Thyroid gland (tissue), 4 donors: ENCODE results near the gene DLK2. TPM values are rescaled to one million over a fixed set of nuclear protein-coding genes. Genes with fewer than 3 reads are reported as not detected.

ENCODE experiments used
- DNase-seq, 2 donors: peaks; one replicate each; pipeline ENCODE4 v3.0.0-alpha.2; 2019
- H3K27ac ChIP-seq, 3 donors: fragments of 200-600 bp; sonication (generic); 1 replicate in 2 of 3; 2 replicates in 1 of 3; pipeline ENCODE4 v1.5.1; 2016 to 2019; ENCODE audit warnings: mild to moderate bottlenecking in 1 of 3, moderate library complexity in 1 of 3
- H3K27me3 ChIP-seq: fragments of 200-600 bp; sonication (generic); one replicate; pipeline ENCODE4 v1.5.1; 2019
- H3K36me3 ChIP-seq, 2 donors: fragments of 200-600 bp; sonication (generic); one replicate each; pipeline ENCODE4 v1.5.1; 2016 to 2019
- H3K4me1 ChIP-seq, 2 donors: fragments of 200-600 bp; sonication (generic); one replicate each; pipeline ENCODE4 v1.5.1; 2017 to 2019
- H3K4me3 ChIP-seq, 3 donors: fragments of 200-600 bp; sonication (generic); replicated peaks in 1 of 3; 1 replicate in 2 of 3; 2 replicates in 1 of 3; pipeline ENCODE4 v1.5.1; 2016; ENCODE audit warnings: mild to moderate bottlenecking in 1 of 3
- H3K9me3 ChIP-seq: fragments of 200-600 bp; sonication (generic); one replicate; pipeline ENCODE4 v1.5.1; 2017
- CTCF ChIP-seq, 6 experiments: fragments of 200-600 bp in 3 of 6; fragments of 450-650 bp in 3 of 6; sonication (generic) in 3 of 6; IDR thresholded peaks; one replicate each; pipeline ENCODE4 v1.5.1; 2016 to 2019; ENCODE audit warnings: antibody characterized with exemption in 6 of 6, mild to moderate bottlenecking in 2 of 6, inconsistent platforms in 1 of 6, moderate library complexity in 1 of 6
- POLR2A ChIP-seq, 2 donors: fragments of 450-650 bp; IDR thresholded peaks; one replicate each; pipeline ENCODE4 v1.6.1; 2017; ENCODE audit warnings: antibody characterized with exemption in 2 of 2, mild to moderate bottlenecking in 2 of 2, moderate library complexity in 1 of 2
- WGBS, 2 donors: methylation state at CpG; one replicate each; pipeline ENCODE4 v1.1.5; 2017; 5-methylcytosine and 5-hydroxymethylcytosine counted together
- intact Hi-C: fragments of 100-400 bp; cut with DNase I; formaldehyde crosslinking; loops from one replicate; pipeline ENCODE4 v1.15.1; 2023
- total RNA-seq, 4 donors: library from RNA; depleted of rRNA; stranded (reverse); fragments of >200 nt; gene quantifications; one replicate each; pipeline ENCODE4 v1.2.3, GENCODE V29; 2016

The DLK2 gene
- total RNA-seq, 4 donors from 2014 or later = 0.89 to 1.3 (median 1.3) TPM; not detected in 1

- Histone ChIP-seq H3K9me3 (no peaks in the 10 kb centered on the region), H3K4me1 (peaks cover 5 to 17% of the 10 kb centered on the region in 2 donors), H3K4me3 (no peak overlapping the region), H3K27ac (no peak overlapping the region), H3K36me3 (peaks cover 35 to 51% of the 10 kb centered on the region in 2 donors), H3K27me3 (peaks cover 9% of the 10 kb centered on the region)
- WGBS, 2 donors = 91 to 95% methylated on average over 8 of the region's 8 CpGs
- DNase-seq = no peak
- intact Hi-C loops = no loop called here
- no peak for TF ChIP-seq POLR2A (IDR thresholded peaks at IDR 0.05)
Measured at GRCh38 chr6:43451939-43452338, 3.4 kb downstream of the DLK2 start.

- Histone ChIP-seq H3K27ac (no peak overlapping the region), H3K4me1 (peaks cover 5 to 17% of the 10 kb centered on the region in 2 donors), H3K4me3 (no peak overlapping the region), H3K9me3 (no peaks in the 10 kb centered on the region), H3K36me3 (peaks cover 35 to 51% of the 10 kb centered on the region in 2 donors), H3K27me3 (peaks cover 4% of the 10 kb centered on the region)
- intact Hi-C loops = no loop called here
- no peak for TF ChIP-seq CTCF (IDR thresholded peaks at IDR 0.05)
- no peak for TF ChIP-seq POLR2A (IDR thresholded peaks at IDR 0.05)
- 83 to 85% methylated on average over 4 of the region's 4 CpGs for WGBS, 2 donors
- DNase-seq = no peak
Measured at GRCh38 chr6:43451348-43451747, 4.0 kb downstream of the DLK2 start.

- Histone ChIP-seq H3K4me3 (no peak overlapping the region), H3K9me3 (no peaks in the 10 kb centered on the region), H3K27me3 (no peaks in the 10 kb centered on the region), H3K27ac (no peak overlapping the region), H3K4me1 (peaks cover 5 to 12% of the 10 kb centered on the region in 2 donors), H3K36me3 (peaks cover 40 to 57% of the 10 kb centered on the region in 2 donors)
- intact Hi-C loops = no loop called here
- 96% methylated on average over 13 of the region's 13 CpGs; no CpG with 5 or more reads in 1 of the 2 donors for WGBS, 2 donors
- TF ChIP-seq CTCF (IDR thresholded peaks at IDR 0.05) (no peak), POLR2A (IDR thresholded peaks at IDR 0.05) (no peak)
- no peak for DNase-seq
Measured at GRCh38 chr6:43450699-43451131, 4.6 kb downstream of the DLK2 start.

- Histone ChIP-seq H3K27ac (no peak overlapping the region), H3K4me1 (no peaks in the 10 kb centered on the region), H3K4me3 (no peak overlapping the region), H3K36me3 (peaks cover 48 to 71% of the 10 kb centered on the region in 2 donors), H3K27me3 (no peaks in the 10 kb centered on the region), H3K9me3 (no peaks in the 10 kb centered on the region)
- no peak for DNase-seq
- 96 to 99% methylated on average over 4 of the region's 4 CpGs for WGBS, 2 donors
- intact Hi-C loops = no loop called here
- no peak for TF ChIP-seq POLR2A (IDR thresholded peaks at IDR 0.05)
- no peak for TF ChIP-seq CTCF (IDR thresholded peaks at IDR 0.05)
Measured at GRCh38 chr6:43448916-43449315, 6.4 kb downstream of the DLK2 start.

GRCh38 chr6:43447604-43448003, 7.7 kb downstream of the DLK2 start:
- H3K4me3 ChIP-seq = no peak overlapping the region
- intact Hi-C loops = no loop called here
- no peaks in the 10 kb centered on the region for H3K27me3 ChIP-seq
- 92 to 97% methylated on average over 16 of the region's 16 CpGs for WGBS, 2 donors
- peaks cover 56 to 78% of the 10 kb centered on the region in 2 donors for H3K36me3 ChIP-seq
- H3K4me1 ChIP-seq = no peaks in the 10 kb centered on the region
- H3K27ac ChIP-seq = no peak overlapping the region
- no peaks in the 10 kb centered on the region for H3K9me3 ChIP-seq
- TF ChIP-seq CTCF (IDR thresholded peaks at IDR 0.05) (no peak), POLR2A (IDR thresholded peaks at IDR 0.05) (no peak)
- no peak for DNase-seq
